ENCODE results near the gene DPF3.

Gene DPF3

DNA sequence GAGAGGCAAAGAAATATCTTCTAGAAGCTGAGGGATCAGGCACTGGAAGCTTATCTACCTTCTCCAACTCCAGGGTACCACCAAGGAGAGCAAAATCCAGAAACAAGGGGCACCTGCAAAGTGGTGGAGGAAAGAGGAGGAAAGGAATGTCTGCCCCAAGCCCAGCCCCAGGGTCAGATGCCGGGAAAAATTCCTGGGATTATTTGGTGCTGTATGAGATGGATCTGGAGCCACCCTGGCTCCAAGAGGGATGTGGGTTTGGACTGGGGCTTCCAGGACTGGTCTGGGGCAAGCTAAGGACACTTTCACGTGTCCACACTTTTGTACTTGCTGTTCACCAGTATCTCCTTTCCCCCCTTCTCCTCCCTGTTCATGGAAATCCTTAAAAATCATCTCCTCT, 69.8 kb downstream of the DPF3 start:
- TF ChIP-seq GATA2 (IDR thresholded peaks at IDR 0.05; ENCODE audit: low read depth, low read length): no peak
- no peak for TF ChIP-seq GATA3 (IDR thresholded peaks at IDR 0.05; ENCODE audit: low read depth, low read length)

DNA sequence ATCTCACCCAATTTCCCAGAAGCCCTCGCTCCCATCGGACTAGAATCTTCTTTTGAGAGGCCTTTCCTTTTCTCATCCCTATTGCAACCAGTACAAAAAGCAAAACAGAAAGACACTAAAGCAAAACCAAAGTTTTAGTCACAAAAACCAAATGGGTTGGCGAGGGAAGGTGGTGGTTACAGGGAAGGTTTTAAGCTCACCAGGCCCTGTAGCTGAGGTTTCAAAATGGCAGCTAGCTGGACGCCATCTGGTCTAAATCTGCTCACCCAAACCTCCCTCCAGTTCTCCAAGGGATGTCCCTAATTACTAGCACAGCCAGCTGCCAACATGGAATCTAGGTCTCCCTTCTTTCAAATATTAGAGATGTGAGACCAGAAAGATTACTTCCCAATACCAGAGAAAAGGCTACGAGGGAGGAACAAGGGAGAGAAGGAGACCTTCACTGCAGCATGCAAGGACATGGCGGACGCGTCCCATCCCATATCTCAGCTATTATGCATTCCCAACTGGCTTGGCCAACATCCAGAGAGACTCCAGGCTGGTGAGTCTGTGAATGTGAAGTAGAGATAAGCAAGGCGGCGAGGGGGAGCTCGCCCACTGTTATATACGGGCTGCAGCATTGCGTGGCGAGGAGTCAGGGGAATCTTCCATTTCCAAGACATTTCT, 70.8 kb downstream of the DPF3 start:
- TF ChIP-seq GATA2 (IDR thresholded peaks at IDR 0.05; ENCODE audit: low read depth, low read length) (peak; percentile 46; the same call in 1 of the 2 replicates), GATA3 (IDR thresholded peaks at IDR 0.05; ENCODE audit: low read depth, low read length) (no peak)

DNA sequence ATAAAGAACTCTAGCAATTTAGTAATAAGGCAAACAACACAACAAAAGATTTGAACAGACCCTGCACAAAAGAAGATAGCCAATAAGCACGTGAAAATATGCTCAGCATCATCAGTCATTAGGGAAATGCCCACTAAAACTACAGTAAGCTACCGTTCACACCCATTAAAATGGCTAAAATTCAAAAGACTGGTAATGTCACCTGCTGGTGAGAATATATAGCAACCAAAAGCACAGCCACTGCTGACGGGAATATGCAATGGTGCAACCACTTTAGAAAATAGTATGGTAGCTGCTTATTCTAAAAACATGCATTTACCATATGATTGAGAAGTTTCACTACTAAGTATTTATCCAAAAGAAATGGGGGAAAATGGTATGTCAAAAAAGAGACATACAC, 74.9 kb downstream of the DPF3 start:
- TF ChIP-seq GATA2 (IDR thresholded peaks at IDR 0.05; ENCODE audit: low read depth, low read length) (no peak), GATA3 (IDR thresholded peaks at IDR 0.05; ENCODE audit: low read depth, low read length) (no peak)

DNA sequence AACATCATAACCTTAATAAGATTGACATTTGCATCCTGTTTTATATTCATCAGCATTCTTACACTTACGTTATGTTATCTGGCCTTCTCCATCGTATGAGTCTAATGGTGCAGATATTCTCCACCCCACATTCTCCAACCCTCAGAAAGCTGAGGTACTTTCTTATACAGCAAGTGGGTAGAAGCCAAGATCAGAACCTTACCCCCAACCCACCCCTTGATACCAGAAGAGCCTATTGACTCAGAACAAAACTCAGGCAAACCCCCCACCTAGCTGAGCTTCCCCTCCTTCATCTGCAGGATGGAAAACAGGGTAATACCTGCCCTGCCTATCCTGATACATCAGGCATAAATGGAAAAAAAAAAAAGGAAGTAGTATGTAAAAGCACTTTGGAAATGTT, 77.6 kb downstream of the DPF3 start:
- TF ChIP-seq GATA2 (IDR thresholded peaks at IDR 0.05; ENCODE audit: low read depth, low read length) (no peak), GATA3 (IDR thresholded peaks at IDR 0.05; ENCODE audit: low read depth, low read length) (no peak)

DNA sequence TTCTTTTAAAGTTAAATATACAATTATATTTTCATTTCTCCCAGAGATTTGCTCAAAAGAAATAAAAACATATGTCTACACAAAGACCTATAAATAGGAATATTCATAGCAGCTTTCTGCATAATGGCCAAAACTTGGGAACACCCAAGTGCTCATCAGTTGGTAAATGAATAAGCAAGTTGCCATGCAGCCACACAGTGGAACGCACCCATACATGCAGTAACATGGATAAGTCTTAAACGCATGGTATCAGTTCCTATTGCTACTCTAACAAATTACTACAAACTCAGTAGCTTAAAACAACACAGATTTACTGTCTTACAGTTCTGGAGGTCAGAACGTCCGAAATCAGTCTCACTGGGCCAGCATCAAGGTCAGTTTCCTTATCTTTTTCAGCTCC, 78.5 kb downstream of the DPF3 start:
- TF ChIP-seq GATA2 (IDR thresholded peaks at IDR 0.05; ENCODE audit: low read depth, low read length) (no peak), GATA3 (IDR thresholded peaks at IDR 0.05; ENCODE audit: low read depth, low read length) (no peak)

DNA sequence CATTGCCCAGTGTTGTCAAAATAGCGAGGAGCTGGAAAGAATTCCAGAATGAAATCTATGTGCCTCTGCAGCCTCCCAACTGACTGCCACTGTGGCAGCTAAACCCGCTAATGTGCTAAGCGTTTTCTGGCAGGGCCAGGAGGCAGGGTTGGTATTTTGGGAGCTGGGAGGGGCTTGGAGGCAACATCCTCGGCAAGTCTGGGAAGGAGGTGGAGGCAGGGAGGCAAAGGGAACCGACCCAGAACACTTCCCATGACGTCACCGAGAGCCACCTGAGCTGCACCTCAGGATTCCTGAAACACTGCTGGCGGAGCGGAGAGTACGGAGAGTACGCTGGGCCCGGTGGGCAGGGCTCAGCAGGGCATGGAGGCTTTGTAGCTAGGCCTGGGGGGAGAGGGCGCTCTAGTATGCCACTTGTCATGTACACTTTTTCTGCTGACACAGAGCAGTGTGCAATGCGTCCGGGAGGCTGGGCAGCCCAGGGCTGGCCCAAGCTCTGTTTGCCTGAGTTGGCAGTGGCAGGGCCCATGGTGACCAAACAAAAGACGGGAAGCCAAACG, 81.5 kb downstream of the DPF3 start:
- TF ChIP-seq GATA2 (IDR thresholded peaks at IDR 0.05; ENCODE audit: low read depth, low read length): no peak
- TF ChIP-seq GATA3 (IDR thresholded peaks at IDR 0.05; ENCODE audit: low read depth, low read length): no peak

DNA sequence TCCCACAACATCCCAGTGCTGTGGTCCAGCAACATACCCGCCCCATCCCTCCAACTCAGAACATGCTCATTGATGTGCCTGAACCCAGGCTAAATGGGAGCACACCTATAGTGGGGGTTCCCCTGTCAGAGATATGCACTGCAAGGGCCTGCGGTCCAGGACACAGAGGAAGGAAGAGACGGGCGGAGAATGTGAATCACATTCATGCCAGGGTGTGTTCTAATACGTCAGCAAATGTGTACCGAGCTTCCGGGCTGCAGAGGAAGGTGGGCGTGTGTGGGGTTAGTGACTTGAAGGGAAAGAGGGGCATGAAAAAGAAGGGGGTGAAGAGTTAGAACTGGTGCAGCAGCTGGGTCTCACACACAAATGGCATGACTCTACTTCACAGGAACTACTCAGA, 83.7 kb downstream of the DPF3 start:
- TF ChIP-seq GATA3 (IDR thresholded peaks at IDR 0.05; ENCODE audit: low read depth, low read length): no peak
- no peak for TF ChIP-seq GATA2 (IDR thresholded peaks at IDR 0.05; ENCODE audit: low read depth, low read length)

DNA sequence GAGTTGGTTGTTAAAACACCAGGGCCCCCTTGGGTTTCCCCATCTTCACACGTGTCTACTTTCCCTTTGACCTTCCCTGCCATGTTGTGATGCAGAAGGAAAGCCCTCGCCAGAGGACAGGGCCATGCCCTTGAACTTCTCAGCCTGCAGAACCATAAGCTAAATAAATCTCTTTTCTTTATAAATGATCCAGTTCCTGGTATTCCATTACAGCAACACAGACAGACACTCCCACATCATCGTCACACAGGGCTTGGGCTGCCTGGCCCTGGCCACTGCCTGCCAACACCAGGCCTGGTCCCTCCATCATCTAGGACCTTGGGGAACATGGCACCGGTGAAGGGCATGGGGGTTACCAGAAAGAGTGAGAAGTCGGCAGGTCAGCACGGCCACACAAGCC, 84.8 kb downstream of the DPF3 start:
- TF ChIP-seq GATA3 (IDR thresholded peaks at IDR 0.05; ENCODE audit: low read depth, low read length) (no peak), GATA2 (IDR thresholded peaks at IDR 0.05; ENCODE audit: low read depth, low read length) (no peak)

DNA sequence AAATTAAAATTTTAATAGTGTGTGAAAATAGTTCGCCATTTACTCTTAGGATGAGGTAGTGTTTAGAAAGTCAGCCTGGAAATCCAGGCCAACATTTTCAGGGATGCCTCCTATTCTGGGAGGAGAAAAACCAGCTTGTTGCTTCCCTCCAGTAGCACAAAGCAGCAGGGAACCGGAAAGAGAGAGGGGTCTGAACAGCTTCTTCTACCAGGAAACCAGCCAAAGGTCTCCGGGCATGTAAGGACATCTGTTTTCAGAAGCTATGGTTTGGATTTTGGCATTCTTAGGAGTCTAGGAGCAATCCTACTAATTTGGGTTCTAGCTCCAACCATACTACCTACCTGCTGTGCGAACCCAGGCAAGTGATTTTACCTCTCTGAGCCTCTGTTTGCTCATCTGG, 85.3 kb downstream of the DPF3 start:
- TF ChIP-seq GATA3 (IDR thresholded peaks at IDR 0.05; ENCODE audit: low read depth, low read length) (no peak), GATA2 (IDR thresholded peaks at IDR 0.05; ENCODE audit: low read depth, low read length) (no peak)

DNA sequence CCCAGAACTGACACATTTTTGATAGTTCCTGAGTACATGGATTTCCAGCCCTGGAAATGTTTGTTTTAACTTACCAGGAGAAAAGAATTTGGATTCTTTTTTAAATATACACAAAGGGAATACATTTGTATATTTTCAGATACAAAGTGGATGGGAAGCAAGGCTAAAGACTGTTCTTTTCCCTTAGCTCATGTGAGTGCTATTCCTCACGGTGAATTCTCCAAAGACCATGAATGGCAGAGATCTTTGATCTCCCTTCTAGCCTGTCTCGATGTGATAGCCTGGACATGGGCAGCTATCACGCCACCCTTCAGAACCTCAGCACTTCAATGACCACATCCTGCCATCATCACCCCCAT, 91.3 kb downstream of the DPF3 start:
- TF ChIP-seq GATA3 (IDR thresholded peaks at IDR 0.05; ENCODE audit: low read depth, low read length): no peak
- no peak for TF ChIP-seq GATA2 (IDR thresholded peaks at IDR 0.05; ENCODE audit: low read depth, low read length)

DNA sequence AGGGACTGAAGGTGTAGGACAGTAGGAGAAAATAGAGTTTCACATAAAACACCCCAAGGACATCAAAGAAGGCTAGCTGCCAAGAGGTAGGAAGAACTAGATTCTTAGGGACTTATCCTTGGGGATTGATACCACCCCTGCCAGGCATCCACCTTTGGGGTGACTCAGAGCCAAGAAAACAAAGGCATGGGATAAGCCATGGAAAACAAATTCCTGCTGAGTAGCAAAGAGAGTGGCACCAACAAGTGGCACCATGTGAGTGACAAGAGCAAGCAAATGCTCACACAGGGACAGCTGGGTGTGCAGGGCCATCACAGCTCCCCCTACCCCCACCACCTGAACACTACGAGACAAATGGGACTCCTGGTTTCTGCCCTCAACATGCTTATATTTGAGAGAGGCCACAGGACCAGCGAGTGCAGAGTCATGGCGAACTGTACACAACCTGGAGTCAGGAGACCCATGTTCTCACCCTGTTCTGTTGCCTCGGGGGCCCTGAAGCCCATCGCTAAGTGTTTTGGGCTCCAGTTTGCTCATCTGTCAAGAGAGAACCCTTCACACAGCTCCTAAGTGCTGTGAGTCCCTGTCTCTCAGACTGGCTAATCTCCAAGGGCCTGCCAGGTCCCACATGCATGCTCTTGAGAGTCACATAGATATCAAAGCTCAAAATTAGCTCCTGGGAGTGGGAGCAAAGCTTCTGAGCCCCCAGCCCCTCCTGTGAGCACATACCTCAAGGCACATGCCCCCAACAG, 91.9 kb downstream of the DPF3 start:
- TF ChIP-seq GATA2 (IDR thresholded peaks at IDR 0.05; ENCODE audit: low read depth, low read length): no peak
- TF ChIP-seq GATA3 (IDR thresholded peaks at IDR 0.05; ENCODE audit: low read depth, low read length): no peak

DNA sequence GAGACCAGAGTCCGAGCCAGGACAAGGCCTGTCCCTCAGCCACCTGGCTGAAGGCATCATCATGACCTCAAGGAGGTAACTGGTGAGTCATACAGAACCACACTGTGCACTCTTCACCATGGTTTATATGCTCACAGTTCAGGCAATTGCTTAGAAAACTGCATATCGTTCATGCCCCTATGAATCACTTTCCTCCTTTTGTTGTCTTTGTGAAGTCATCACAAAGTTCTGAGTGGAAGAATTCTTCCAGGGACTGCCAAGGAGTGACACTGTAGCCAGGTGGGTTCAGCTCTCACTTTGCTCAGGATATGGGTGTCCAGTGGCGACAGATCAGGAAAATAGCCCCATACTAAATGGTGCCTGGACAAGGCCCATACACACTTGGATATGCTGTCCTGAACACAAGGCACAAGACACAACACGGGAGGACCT, 92.5 kb downstream of the DPF3 start:
- TF ChIP-seq GATA3 (IDR thresholded peaks at IDR 0.05; ENCODE audit: low read depth, low read length) (no peak), GATA2 (IDR thresholded peaks at IDR 0.05; ENCODE audit: low read depth, low read length) (no peak)

DNA sequence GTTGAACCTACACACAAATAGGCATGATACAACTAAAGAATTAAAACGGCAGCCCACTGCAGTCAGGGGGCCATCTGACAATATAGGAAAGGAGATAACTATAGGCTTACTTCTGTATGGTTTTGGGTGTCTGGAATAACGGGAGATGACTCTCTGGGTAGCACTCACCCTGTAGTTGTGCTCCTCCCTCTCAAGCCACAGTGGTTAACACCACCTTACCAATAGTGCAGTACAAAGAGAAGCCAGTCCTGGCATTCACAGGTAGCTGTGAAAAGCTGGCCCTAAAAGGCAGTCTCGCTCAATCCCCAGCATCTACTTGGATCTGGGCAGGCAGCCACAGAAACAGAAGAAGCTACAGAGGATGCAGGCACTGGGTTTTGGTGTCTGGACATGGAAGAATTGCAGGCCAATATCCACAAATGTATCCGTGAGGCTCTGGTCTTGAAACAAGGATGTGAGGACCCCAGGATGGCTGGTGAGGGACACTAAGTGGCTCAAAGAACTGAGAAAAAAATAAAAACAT, 93.0 kb downstream of the DPF3 start:
- no peak for TF ChIP-seq GATA2 (IDR thresholded peaks at IDR 0.05; ENCODE audit: low read depth, low read length)
- no peak for TF ChIP-seq GATA3 (IDR thresholded peaks at IDR 0.05; ENCODE audit: low read depth, low read length)

DNA sequence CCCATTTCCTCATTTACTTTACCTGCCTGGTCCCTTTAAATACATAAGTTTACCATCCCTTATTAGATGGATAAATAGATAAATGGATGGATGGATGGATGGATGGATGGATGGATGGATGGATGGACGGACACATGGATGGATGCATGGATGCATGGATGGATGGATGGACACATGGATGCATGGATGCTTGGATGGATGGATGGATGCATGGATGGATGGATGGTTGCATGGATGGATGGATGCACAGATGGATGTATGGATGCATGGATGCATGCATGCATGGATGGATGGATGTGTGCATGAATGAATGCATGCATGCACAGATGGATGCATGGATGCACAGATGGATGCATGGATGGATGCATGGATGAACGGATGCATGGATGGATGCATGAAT, 93.6 kb downstream of the DPF3 start:
- TF ChIP-seq GATA2 (IDR thresholded peaks at IDR 0.05; ENCODE audit: low read depth, low read length) (no peak), GATA3 (IDR thresholded peaks at IDR 0.05; ENCODE audit: low read depth, low read length) (no peak)

DNA sequence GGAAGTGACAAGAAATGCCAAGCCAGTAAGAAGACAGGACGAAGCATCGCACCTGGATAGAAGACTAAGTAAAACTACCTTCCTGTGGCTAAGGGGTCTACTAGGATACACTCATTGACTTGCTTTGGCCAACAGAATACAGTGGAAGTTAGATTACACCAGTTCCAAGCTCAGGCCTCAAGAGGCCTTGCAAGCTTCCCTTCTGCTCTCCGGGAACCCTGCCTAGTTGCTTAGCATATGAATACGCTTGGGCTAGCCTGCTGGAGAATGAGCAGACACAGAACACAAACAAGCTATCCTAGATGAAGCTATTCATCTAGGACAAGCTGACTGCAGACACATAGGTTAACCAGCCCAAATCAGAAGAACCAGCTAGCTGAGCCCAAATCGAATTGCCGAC, 97.0 kb downstream of the DPF3 start:
- no peak for TF ChIP-seq GATA3 (IDR thresholded peaks at IDR 0.05; ENCODE audit: low read depth, low read length)
- TF ChIP-seq GATA2 (IDR thresholded peaks at IDR 0.05; ENCODE audit: low read depth, low read length): no peak
